Right renal pelvis (tissue), 4 donors: ENCODE results near the gene PACSIN2. TPM values are rescaled to one million over a fixed set of nuclear protein-coding genes. Genes with fewer than 3 reads are reported as not detected.
A peak's percentile ranks its signal among the peaks of the same experiment; 100 is the strongest.

Source experiments
- DNase-seq, 4 donors: peaks; one replicate each; pipeline ENCODE4 v3.0.0-alpha.2; 2013; ENCODE audit warnings: low read depth in 4 of 4, low spot score in 3 of 4, missing footprints in 1 of 4
- polyA plus RNA-seq, 4 donors: library from polyadenylated mRNA; unstranded; fragments of 120-200 nt; gene quantifications; one replicate each; pipeline ENCODE4 v1.2.1, GENCODE V29; 2013; ENCODE audit not compliant: insufficient read length in 4 of 4

The PACSIN2 gene
- polyA plus RNA-seq, 4 donors = 64.6 to 68.8 (median 67.8) TPM

- no peak for DNase-seq
These were observed 143.6 kb downstream of the PACSIN2 start for GRCh38 chr22:42871146-42872050.

DNA sequence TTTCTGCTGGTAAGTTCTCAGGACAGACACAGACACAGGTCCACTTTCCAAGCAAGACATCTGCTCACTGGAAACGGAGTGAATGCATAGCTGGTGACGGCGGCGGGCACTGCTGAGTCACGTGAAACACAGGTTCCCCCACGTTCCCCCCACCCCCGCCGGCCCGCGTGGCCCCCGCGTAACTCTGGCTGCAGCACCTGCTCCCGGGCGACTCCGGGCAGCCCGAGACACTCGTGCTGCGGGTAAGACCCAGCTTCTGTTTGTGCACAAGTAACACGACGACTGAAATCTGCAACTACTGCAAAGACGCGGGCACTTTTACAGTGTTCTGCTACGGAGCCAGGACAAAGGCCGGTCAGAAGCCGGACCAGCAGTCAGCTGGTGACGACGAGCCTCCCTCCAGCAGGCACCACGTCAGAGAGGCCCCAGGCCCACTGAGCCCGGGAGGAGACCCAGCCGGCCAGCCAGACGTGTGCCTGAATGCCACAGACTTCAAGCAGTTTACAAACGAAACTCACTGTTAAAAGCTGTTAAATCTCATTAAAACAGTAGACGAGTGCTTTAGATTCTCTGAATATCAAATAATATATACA, 145.0 kb downstream of the PACSIN2 start:
- DNase-seq = no peak

DNA sequence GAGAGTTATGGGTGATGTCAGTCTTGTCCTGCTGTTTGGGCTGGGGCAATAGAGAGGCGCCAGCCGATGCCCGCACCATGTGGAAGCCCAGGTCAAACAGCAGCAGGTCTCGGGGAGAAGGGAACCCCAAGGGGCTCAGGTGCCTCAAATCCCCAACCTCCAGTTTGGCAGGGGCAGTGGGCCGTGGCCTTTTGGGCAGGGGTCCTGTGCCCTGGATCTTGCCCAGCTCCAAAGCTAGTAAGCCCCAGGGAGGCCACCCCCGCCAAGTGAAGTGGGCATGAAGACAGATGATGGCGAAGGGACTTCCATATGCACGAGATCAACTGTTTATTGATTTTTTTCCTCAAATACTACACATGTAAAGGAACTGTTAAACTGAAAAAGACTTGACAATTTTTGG, 145.5 kb downstream of the PACSIN2 start:
- no peak for DNase-seq

GRCh38 chr22:42868751-42869251, 146.1 kb downstream of the PACSIN2 start:
- no peak for DNase-seq

DNA sequence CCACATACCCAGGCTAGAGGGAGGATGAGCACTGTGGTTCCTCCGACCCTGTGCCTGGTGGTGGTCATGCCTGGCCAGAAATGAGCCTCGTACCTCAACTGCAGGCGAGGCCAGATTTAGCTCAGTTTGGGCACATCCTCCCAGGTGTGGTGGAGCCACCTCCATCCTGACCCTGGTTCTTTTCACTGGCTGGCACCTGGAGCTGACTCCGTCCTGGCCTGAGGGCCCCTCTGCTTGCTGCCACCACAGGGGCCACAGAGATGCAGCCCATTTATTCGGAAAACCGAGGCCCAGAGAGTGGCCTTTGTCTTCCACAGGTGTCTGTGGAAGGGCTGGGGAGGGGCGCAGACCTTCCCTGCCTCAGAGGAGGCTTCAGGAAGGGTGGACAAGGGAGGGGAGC, 148.8 kb downstream of the PACSIN2 start:
- no peak for DNase-seq

- no peak for DNase-seq
These were observed 149.4 kb downstream of the PACSIN2 start for GRCh38 chr22:42865536-42865935.

- DNase-seq = no peak
These were observed 151.5 kb downstream of the PACSIN2 start for GRCh38 chr22:42863349-42863961.

DNA sequence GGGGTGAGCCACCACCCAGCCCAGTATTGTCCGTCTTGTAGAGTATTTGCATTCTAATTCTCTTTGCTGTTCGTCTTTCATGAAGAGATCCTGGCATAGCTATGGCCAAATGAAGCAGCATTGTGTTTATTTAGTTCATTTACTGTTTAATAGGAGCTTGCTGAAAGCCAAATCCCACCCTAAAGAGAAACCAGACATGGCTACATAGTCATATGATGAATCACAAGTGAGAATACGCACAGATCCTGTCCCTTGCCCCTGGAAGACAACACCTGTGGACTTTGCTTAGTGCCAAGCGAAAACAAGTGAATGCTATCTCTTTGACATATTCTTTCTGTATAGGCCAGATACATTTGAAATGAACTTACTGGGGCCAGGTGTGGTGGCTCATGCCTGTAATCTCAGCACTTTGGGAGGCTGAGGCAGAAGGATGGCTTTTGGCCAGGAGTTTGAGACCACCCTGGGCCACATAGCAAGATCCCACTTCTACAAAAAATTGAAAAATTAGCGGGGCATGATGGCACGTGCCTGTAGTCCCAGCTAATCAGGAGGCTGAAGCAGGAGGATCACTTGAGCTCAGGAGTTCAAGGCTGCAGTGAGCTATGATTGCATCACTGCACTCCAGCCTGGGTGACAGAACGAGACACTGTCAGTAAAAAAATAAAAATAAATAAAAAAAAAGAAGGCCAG, 152.8 kb downstream of the PACSIN2 start:
- DNase-seq = no peak

DNA sequence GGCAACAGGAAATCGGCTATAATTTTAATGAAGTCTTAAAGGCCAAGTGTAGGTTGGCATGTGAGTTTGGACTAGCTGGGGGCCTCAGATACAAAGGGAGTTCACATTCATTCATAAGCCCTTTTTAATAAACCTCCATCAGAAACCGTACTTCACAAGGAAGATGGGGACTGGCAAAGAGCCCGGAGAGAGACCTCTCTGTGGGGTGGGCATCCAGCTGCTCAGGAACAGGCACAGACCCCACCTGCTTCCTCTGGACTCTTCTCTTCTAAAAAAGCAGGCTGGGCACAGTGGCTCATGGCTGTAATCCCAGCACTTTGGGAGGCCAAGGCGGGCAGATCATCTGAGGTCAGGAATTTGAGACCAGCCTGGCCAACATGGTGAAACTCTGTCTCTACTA, 154.0 kb downstream of the PACSIN2 start:
- no peak for DNase-seq

GRCh38 chr22:42857845-42858481, 157.0 kb downstream of the PACSIN2 start:
- DNase-seq = no peak

DNA sequence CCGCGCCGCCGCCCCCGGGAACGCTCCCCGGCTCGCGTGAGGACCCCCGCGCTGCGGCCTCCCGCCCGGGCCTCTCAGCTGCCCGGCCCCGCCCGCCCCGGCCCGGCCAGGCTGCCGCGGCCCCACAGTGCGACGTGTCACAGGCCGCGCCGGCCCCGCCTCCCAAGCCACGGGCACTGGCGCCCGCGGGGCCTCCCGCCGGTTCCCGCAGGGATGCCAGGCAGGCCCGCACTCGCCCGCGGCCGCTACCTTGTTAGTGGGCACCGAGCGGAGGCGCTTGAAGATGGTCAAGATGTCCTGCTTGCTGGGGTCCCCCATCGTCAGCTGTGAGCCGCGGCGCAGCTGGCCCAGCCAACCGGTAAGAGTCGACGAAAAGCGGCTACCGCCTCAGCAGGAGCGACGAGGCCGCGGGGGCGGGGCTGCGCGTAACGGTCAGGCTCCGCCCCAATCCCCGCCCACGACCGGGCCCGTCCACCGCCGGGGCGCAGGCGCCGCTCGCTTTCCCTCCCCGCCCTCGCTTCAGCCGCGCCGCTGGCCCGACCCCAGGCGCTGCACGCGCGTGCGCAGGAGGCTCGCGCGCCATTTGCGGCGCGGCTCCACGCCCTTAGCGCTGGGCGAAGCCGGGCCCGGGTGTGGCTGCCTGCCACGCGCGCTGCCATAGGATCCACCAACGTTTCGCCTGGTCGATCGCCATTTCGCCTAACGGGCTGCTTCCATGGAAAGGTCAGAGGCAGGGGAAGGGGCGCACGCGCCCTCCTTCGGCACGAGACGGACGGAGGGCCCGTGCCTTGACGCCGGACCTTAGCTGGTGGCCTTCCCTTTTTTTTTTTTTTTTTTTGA, 157.9 kb downstream of the PACSIN2 start, which contains the start of gene ARFGAP3:
Gene ARFGAP3, minus strand, starts transcription at position 409 of the 840 bp plus-strand sequence. Its CDS starts 91 bp downstream, at position 318.
- DNase-seq = peak; percentile 88 to 91 (median 90)

DNA sequence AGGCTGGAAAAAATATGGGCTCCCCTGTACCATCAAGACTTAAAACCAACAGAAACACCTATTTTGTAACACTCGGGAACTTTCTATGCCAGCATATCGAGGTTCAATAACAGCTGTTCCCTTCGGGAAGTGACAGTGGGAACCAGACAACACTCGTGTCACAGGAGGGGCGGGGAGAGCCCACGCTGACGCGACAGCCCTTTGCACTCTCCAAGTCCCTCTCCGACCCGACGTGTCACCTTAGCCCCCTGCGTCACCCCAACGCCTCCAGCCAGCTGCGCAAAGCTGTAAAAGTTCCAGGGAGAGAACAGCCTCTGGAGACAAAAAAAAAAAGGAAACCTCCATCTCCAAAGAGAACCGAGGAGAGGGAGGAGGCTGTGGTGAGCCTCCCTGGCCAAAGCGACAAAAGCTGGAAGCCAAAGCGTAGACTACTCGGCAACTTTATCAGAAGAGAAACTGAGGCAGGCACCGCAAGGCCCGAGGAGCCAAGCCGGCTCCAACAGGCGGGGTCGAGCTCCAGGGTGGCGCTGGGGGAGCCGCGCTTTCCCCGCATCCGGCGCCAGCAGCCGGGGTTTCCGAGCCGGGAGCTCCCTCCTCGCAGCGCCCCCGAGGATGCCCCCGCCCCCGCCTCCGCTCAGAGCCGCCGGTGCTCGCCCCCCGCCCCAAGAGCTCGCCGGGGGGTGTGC, 158.6 kb downstream of the PACSIN2 start:
- peak; percentile 18 to 42 (median 32) for DNase-seq

DNA sequence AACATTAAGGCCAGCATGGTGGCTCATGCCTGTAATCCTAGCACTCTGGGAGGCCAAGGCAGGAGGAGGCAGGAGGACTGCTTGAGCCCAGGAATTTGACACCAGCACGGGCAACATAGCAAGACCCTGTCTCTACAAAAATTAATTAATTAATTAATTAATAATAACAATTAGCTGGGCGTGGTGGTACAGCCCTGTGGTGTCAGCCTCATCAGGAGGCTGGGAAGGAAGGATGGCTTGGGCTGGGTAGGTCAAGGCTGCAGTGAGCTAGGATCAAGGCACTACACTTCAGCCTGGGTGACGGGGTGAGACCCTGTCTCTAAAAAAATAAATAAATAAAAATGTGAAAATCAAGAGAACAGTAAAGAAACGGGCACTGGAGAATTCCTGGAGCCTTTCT, 159.2 kb downstream of the PACSIN2 start:
- DNase-seq = no peak

GRCh38 chr22:42855211-42855610, 159.7 kb downstream of the PACSIN2 start:
- no peak for DNase-seq

GRCh38 chr22:42848941-42849550, 165.9 kb downstream of the PACSIN2 start:
- DNase-seq = no peak

DNA sequence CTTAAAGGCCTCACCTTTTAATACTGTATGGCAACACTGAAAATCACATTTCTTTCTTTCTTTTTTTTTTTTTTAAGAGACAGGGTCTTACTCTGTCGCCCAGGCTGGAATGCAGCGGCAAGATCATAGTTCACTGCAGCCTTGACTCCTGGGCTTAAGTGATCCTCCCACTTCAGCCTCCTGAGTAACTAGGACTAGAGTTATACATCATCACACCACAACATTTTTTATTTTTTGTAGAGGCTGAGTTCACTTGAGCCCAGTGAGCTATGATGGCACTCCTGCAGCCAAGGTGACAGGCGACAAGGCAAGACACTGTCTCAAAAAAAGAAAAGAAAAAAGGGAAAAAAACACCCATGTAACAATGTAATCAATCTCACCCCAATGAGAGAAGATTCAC, 167.8 kb downstream of the PACSIN2 start:
- DNase-seq = no peak

- DNase-seq = no peak
These were observed 170.2 kb downstream of the PACSIN2 start for GRCh38 chr22:42844756-42845155.

GRCh38 chr22:42842658-42843370, 172.1 kb downstream of the PACSIN2 start:
- no peak for DNase-seq
